Measurements from ENCODE around the gene COL5A1. TPM values are rescaled to one million over a fixed set of nuclear protein-coding genes. Genes with fewer than 3 reads are reported as not detected.

COL5A1 gene
- total RNA-seq, 2 experiments from 2014 or later, result 0.12 to 0.19 TPM

GRCh38 chr9:134731497-134732391, 90.1 kb downstream of the COL5A1 start:
- no peak for DNase-seq
- POLR2A ChIA-PET, result no interaction called here

GRCh38 chr9:134732392-134733110, 90.9 kb downstream of the COL5A1 start:
- H3K27me3 Mint-ChIP-seq, result no peaks in the 10 kb centered on the region
- ChIA-PET POLR2A (no interaction called here), CTCF (no interaction called here)
- H3K4me1 Mint-ChIP-seq (ENCODE audit: low read depth), result no peaks in the 10 kb centered on the region
- intact Hi-C loops (cut with micrococcal nuclease), result no loop called here
- DNase-seq, result no peak
- H3K27ac Mint-ChIP-seq, result no peak overlapping the region
- H3K36me3 Mint-ChIP-seq, result no peaks in the 10 kb centered on the region
- H3K4me3 Mint-ChIP-seq, result no peak overlapping the region
- H3K9me3 Mint-ChIP-seq, result no peaks in the 10 kb centered on the region

More at GRCh38 chr9:134731497-134732391, 90.1 kb downstream of the COL5A1 start:
- no peak overlapping the region for H3K27ac Mint-ChIP-seq
- H3K9me3 Mint-ChIP-seq, result no peaks in the 10 kb centered on the region
- no peaks in the 10 kb centered on the region for H3K27me3 Mint-ChIP-seq
- H3K4me1 Mint-ChIP-seq (ENCODE audit: low read depth), result no peaks in the 10 kb centered on the region
- no peaks in the 10 kb centered on the region for H3K36me3 Mint-ChIP-seq
- CTCF ChIA-PET, result no interaction called here
- intact Hi-C loops (cut with micrococcal nuclease), result no loop called here
- no peak overlapping the region for H3K4me3 Mint-ChIP-seq

- no peaks in the 10 kb centered on the region for H3K27me3 Mint-ChIP-seq
- ChIA-PET POLR2A (no interaction called here), CTCF (no interaction called here)
- H3K36me3 Mint-ChIP-seq, result no peaks in the 10 kb centered on the region
- no peak overlapping the region for H3K4me3 Mint-ChIP-seq
- H3K4me1 Mint-ChIP-seq (ENCODE audit: low read depth), result no peaks in the 10 kb centered on the region
- DNase-seq, result no peak
- no peaks in the 10 kb centered on the region for H3K9me3 Mint-ChIP-seq
- no peak overlapping the region for H3K27ac Mint-ChIP-seq
- intact Hi-C loops (cut with micrococcal nuclease), result no loop called here
These were observed 92.1 kb downstream of the COL5A1 start for GRCh38 chr9:134733480-134734232.

- no peaks in the 10 kb centered on the region for H3K36me3 Mint-ChIP-seq
- no peaks in the 10 kb centered on the region for H3K4me1 Mint-ChIP-seq (ENCODE audit: low read depth)
- DNase-seq, result no peak
- no peak overlapping the region for H3K27ac Mint-ChIP-seq
- H3K9me3 Mint-ChIP-seq, result no peaks in the 10 kb centered on the region
- intact Hi-C loops (cut with micrococcal nuclease), result no loop called here
- H3K4me3 Mint-ChIP-seq, result no peak overlapping the region
- no peaks in the 10 kb centered on the region for H3K27me3 Mint-ChIP-seq
- ChIA-PET POLR2A (no interaction called here), CTCF (no interaction called here)
These were observed 92.7 kb downstream of the COL5A1 start for GRCh38 chr9:134734270-134734669.

GRCh38 chr9:134735441-134736175, 94.0 kb downstream of the COL5A1 start:
- H3K9me3 Mint-ChIP-seq, result no peaks in the 10 kb centered on the region
- H3K4me1 Mint-ChIP-seq (ENCODE audit: low read depth), result no peaks in the 10 kb centered on the region
- H3K27me3 Mint-ChIP-seq, result no peaks in the 10 kb centered on the region
- no peak overlapping the region for H3K4me3 Mint-ChIP-seq
- no peak for DNase-seq
- CTCF ChIA-PET, result interaction anchor here (1.3 kb wide), 1 partner anchor 286 kb away, joined by 4 read pairs; no protein-coding TSS in a partner anchor
- intact Hi-C loops (cut with micrococcal nuclease), result no loop called here
- no peak overlapping the region for H3K27ac Mint-ChIP-seq
- POLR2A ChIA-PET, result no interaction called here
- H3K36me3 Mint-ChIP-seq, result no peaks in the 10 kb centered on the region

- H3K4me3 Mint-ChIP-seq, result no peak overlapping the region
- CTCF ChIA-PET, result interaction anchor here (1.0 kb wide), 1 partner anchor 39 kb away, joined by 3 read pairs; no protein-coding TSS in a partner anchor
- no peaks in the 10 kb centered on the region for H3K27me3 Mint-ChIP-seq
These were observed 95.3 kb downstream of the COL5A1 start for GRCh38 chr9:134736791-134737497.

GRCh38 chr9:134737842-134738580, 96.4 kb downstream of the COL5A1 start:
- Mint-ChIP-seq H3K27ac (no peak overlapping the region), H3K36me3 (no peaks in the 10 kb centered on the region), H3K9me3 (no peaks in the 10 kb centered on the region), H3K27me3 (no peaks in the 10 kb centered on the region), H3K4me1 (ENCODE audit: low read depth) (no peaks in the 10 kb centered on the region), H3K4me3 (no peak overlapping the region)
- DNase-seq, result no peak
- ChIA-PET POLR2A (no interaction called here), CTCF (interaction anchor here (1.9 kb wide), 1 partner anchor 288 kb away, joined by 8 read pairs; no protein-coding TSS in a partner anchor)
- intact Hi-C loops (cut with micrococcal nuclease), result no loop called here

More at GRCh38 chr9:134736791-134737497, 95.3 kb downstream of the COL5A1 start:
- Mint-ChIP-seq H3K9me3 (no peaks in the 10 kb centered on the region), H3K4me1 (ENCODE audit: low read depth) (no peaks in the 10 kb centered on the region), H3K27ac (no peak overlapping the region), H3K36me3 (no peaks in the 10 kb centered on the region)
- intact Hi-C loops (cut with micrococcal nuclease), result no loop called here
- POLR2A ChIA-PET, result no interaction called here
- no peak for DNase-seq

- H3K36me3 Mint-ChIP-seq, result no peaks in the 10 kb centered on the region
- no peak overlapping the region for H3K27ac Mint-ChIP-seq
- DNase-seq, result peak; percentile 28
- no peak overlapping the region for H3K4me3 Mint-ChIP-seq
- H3K27me3 Mint-ChIP-seq, result no peaks in the 10 kb centered on the region
- intact Hi-C loops (cut with micrococcal nuclease), result no loop called here
- POLR2A ChIA-PET, result no interaction called here
- H3K4me1 Mint-ChIP-seq (ENCODE audit: low read depth), result no peaks in the 10 kb centered on the region
- H3K9me3 Mint-ChIP-seq, result no peaks in the 10 kb centered on the region
- CTCF ChIA-PET, result interaction anchor here (1.9 kb wide), 1 partner anchor 289 kb away, joined by 8 read pairs; no protein-coding TSS in a partner anchor
These were observed 97.5 kb downstream of the COL5A1 start for GRCh38 chr9:134738869-134739659.

GRCh38 chr9:134739660-134739968, 98.0 kb downstream of the COL5A1 start:
- no peak for DNase-seq
- Mint-ChIP-seq H3K4me3 (no peak overlapping the region), H3K27me3 (no peaks in the 10 kb centered on the region), H3K27ac (no peak overlapping the region), H3K9me3 (no peaks in the 10 kb centered on the region), H3K36me3 (no peaks in the 10 kb centered on the region), H3K4me1 (ENCODE audit: low read depth) (no peaks in the 10 kb centered on the region)
- POLR2A ChIA-PET, result no interaction called here
- CTCF ChIA-PET, result interaction anchor here (1.9 kb wide), 1 partner anchor 290 kb away, joined by 8 read pairs; no protein-coding TSS in a partner anchor
- intact Hi-C loops (cut with micrococcal nuclease), result no loop called here

GRCh38 chr9:134740071-134740470, 98.5 kb downstream of the COL5A1 start:
- intact Hi-C loops (cut with micrococcal nuclease), result no loop called here
- H3K27ac Mint-ChIP-seq, result no peak overlapping the region
- H3K36me3 Mint-ChIP-seq, result no peaks in the 10 kb centered on the region
- H3K9me3 Mint-ChIP-seq, result no peaks in the 10 kb centered on the region
- H3K4me3 Mint-ChIP-seq, result no peak overlapping the region
- no peak for DNase-seq
- CTCF ChIA-PET, result interaction anchor here (1.0 kb wide), 1 partner anchor 42 kb away, joined by 4 read pairs; no protein-coding TSS in a partner anchor
- no peaks in the 10 kb centered on the region for H3K4me1 Mint-ChIP-seq (ENCODE audit: low read depth)
- POLR2A ChIA-PET, result no interaction called here
- no peaks in the 10 kb centered on the region for H3K27me3 Mint-ChIP-seq

Measured in activated CD4-positive, alpha-beta memory T cell treated with anti-CD3 and anti-CD28 coated beads for 36 hours (primary cell).